Upper lobe of left lung (tissue), 6 donors: Measurements from ENCODE around the gene TPH2. TPM values are rescaled to one million over a fixed set of nuclear protein-coding genes. Genes with fewer than 3 reads are reported as not detected.

Experiments
- ATAC-seq, 2 donors: fragments of 200-7000 bp; cut with Tn5 transposase; one replicate each; pipeline ENCODE4 v1.9.1; 2022; ENCODE audit warnings: mild to moderate bottlenecking in 2 of 2, moderate library complexity in 2 of 2; ENCODE audit not compliant: low FRiP score in 2 of 2
- DNase-seq, 2 donors: peaks; one replicate each; pipeline ENCODE4 v3.0.0-alpha.2; 2019 to 2020
- H3K27ac ChIP-seq, 4 donors: fragments of 200-600 bp; sonication (generic); one replicate each; pipeline ENCODE4 v1.5.1; 2016 to 2019
- H3K27me3 ChIP-seq, 4 donors: fragments of 200-600 bp; sonication (generic); one replicate each; pipeline ENCODE4 v1.5.1; 2017 to 2019
- H3K36me3 ChIP-seq, 4 donors: fragments of 200-600 bp; sonication (generic); one replicate each; pipeline ENCODE4 v1.5.1; 2016 to 2019
- H3K4me1 ChIP-seq, 4 donors: fragments of 200-600 bp; sonication (generic); one replicate each; pipeline ENCODE4 v1.5.1; 2018 to 2019
- H3K4me3 ChIP-seq, 4 donors: fragments of 200-600 bp; sonication (generic); one replicate each; pipeline ENCODE4 v1.5.1; 2017 to 2019; ENCODE audit warnings: mild to moderate bottlenecking in 2 of 4, moderate library complexity in 1 of 4
- H3K9me3 ChIP-seq, 4 donors: fragments of 200-600 bp; sonication (generic); one replicate each; pipeline ENCODE4 v1.5.1; 2018 to 2019
- EP300 ChIP-seq, 4 donors: sonication (generic); formaldehyde crosslinking; IDR thresholded peaks; one replicate each; pipeline ENCODE4 v1.5.1; 2017; ENCODE audit warnings: antibody characterized with exemption in 4 of 4, control low read depth in 2 of 4
- POLR2A ChIP-seq, 4 donors: fragments of 450-650 bp; IDR thresholded peaks; one replicate each; pipeline ENCODE4 v1.5.1; 2016 to 2017; ENCODE audit warnings: antibody characterized with exemption in 4 of 4, mild to moderate bottlenecking in 2 of 4
- POLR2AphosphoS5 ChIP-seq, 2 donors: sonication (generic); formaldehyde crosslinking; IDR thresholded peaks; one replicate each; pipeline ENCODE4 v1.5.1; 2017; ENCODE audit warnings: antibody characterized with exemption in 2 of 2
- WGBS, 2 donors: methylation state at CpG; one replicate each; pipeline ENCODE4 v1.1.5; 2017 to 2018; 5-methylcytosine and 5-hydroxymethylcytosine counted together
- total RNA-seq, 6 donors: library from RNA; depleted of rRNA in 4 of 6; stranded (reverse); fragments of >200 nt in 4 of 6; gene quantifications; one replicate each; pipeline versions ENCODE4 v1.1.0 to v1.2.1, GENCODE V29; 2016 to 2021
- TF ChIP-seq, protein P1 (sequence below), 6 experiments: fragments of 450-650 bp in 4 of 6; fragments of 200-600 bp in 2 of 6; sonication (generic) in 2 of 6; IDR thresholded peaks; one replicate each; pipeline ENCODE4 v1.5.1; 2016 to 2019; ENCODE audit warnings: antibody characterized with exemption in 6 of 6
- donor health status: DM: no; HTN: no; CAD: no; lungs with moderate emphysema.
- donor health status: DM: no; HTN: yes; CAD: no; lungs with severe emphysema.

TPH2 gene
- under 1 TPM in 1 of 6 donors, not detected in 5; 0.61 TPM for total RNA-seq

DNA sequence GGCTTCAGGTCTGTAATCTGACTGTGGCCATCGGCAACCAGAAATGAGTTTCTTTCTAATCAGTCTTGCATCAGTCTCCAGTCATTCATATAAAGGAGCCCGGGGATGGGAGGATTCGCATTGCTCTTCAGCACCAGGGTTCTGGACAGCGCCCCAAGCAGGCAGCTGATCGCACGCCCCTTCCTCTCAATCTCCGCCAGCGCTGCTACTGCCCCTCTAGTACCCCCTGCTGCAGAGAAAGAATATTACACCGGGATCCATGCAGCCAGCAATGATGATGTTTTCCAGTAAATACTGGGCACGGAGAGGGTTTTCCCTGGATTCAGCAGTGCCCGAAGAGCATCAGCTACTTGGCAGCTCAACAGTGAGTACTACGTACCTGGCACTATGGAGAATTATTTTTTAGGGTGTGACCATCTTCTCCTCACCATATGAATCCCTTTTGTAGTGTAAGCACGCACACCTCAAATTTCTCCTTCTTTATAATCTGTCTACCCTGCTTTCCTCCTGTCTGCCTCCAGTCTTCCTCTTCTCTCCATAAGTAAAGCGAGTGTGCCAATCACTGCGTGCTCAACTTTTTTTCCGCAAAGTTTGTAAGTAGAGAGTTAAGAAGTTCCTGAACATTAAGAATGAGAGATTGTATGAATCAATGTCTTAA, at the start of gene TPH2:
Gene TPH2, plus strand, starts transcription at position 118 of the 658 bp plus-strand sequence. Its CDS starts 142 bp downstream, at position 260.
- ATAC-seq = peak; percentile 47 to 63
- no peaks in the 10 kb centered on the region for H3K9me3 ChIP-seq
- no peaks in the 10 kb centered on the region for H3K36me3 ChIP-seq
- TF ChIP-seq, protein P1, sequence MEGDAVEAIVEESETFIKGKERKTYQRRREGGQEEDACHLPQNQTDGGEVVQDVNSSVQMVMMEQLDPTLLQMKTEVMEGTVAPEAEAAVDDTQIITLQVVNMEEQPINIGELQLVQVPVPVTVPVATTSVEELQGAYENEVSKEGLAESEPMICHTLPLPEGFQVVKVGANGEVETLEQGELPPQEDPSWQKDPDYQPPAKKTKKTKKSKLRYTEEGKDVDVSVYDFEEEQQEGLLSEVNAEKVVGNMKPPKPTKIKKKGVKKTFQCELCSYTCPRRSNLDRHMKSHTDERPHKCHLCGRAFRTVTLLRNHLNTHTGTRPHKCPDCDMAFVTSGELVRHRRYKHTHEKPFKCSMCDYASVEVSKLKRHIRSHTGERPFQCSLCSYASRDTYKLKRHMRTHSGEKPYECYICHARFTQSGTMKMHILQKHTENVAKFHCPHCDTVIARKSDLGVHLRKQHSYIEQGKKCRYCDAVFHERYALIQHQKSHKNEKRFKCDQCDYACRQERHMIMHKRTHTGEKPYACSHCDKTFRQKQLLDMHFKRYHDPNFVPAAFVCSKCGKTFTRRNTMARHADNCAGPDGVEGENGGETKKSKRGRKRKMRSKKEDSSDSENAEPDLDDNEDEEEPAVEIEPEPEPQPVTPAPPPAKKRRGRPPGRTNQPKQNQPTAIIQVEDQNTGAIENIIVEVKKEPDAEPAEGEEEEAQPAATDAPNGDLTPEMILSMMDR (IDR thresholded peaks at IDR 0.05) = peak; percentile 11 to 62 (median 36)
- no peak for TF ChIP-seq EP300 (IDR thresholded peaks at IDR 0.05)
- peak; percentile 26 to 38 for DNase-seq
- WGBS, 2 donors = 17 to 20% methylated on average over 15 to 16 of the region's 16 CpGs
- H3K4me3 ChIP-seq = no peak within 1 kb of the TSS
- no peak within 1 kb of the TSS for H3K27ac ChIP-seq
- H3K27me3 ChIP-seq = peaks cover 0 to 3% (median 0%) of the 10 kb centered on the region in 4 donors
- H3K4me1 ChIP-seq = peaks cover 0 to 3% (median 0%) of the 10 kb centered on the region in 4 donors

GRCh38 chr12:71890475-71890874, 48.2 kb upstream of the TPH2 start:
- 95 to 96% methylated on average over 3 of the region's 3 CpGs for WGBS, 2 donors
- no peaks in the 10 kb centered on the region for H3K9me3 ChIP-seq
- ATAC-seq = no peak

GRCh38 chr12:71892059-71892458, 46.6 kb upstream of the TPH2 start:
- no peak overlapping the region for H3K27ac ChIP-seq
- DNase-seq = no peak
- peaks cover 0 to 8% (median 0%) of the 10 kb centered on the region in 4 donors for H3K4me1 ChIP-seq
- H3K27me3 ChIP-seq = no peaks in the 10 kb centered on the region
- peaks cover 8 to 33% (median 12%) of the 10 kb centered on the region in 4 donors for H3K36me3 ChIP-seq
- TF ChIP-seq EP300 (IDR thresholded peaks at IDR 0.05) (no peak), POLR2AphosphoS5 (IDR thresholded peaks at IDR 0.05) (no peak)
- H3K9me3 ChIP-seq = no peaks in the 10 kb centered on the region
- no peak overlapping the region for H3K4me3 ChIP-seq
- WGBS, 2 donors = 69 to 72% methylated on average over 1 of the region's 1 CpG
- ATAC-seq = no peak

More at GRCh38 chr12:71890475-71890874, 48.2 kb upstream of the TPH2 start:
- TF ChIP-seq POLR2A (IDR thresholded peaks at IDR 0.05) (no peak), EP300 (IDR thresholded peaks at IDR 0.05) (no peak), POLR2AphosphoS5 (IDR thresholded peaks at IDR 0.05) (no peak)
- TF ChIP-seq, protein P1 (IDR thresholded peaks at IDR 0.05) = no peak
- Histone ChIP-seq H3K4me1 (peaks cover 0 to 8% (median 0%) of the 10 kb centered on the region in 4 donors), H3K27me3 (no peaks in the 10 kb centered on the region), H3K27ac (no peak overlapping the region), H3K4me3 (no peak overlapping the region), H3K36me3 (peaks cover 3 to 30% (median 9%) of the 10 kb centered on the region in 4 donors)
- DNase-seq = no peak

DNA sequence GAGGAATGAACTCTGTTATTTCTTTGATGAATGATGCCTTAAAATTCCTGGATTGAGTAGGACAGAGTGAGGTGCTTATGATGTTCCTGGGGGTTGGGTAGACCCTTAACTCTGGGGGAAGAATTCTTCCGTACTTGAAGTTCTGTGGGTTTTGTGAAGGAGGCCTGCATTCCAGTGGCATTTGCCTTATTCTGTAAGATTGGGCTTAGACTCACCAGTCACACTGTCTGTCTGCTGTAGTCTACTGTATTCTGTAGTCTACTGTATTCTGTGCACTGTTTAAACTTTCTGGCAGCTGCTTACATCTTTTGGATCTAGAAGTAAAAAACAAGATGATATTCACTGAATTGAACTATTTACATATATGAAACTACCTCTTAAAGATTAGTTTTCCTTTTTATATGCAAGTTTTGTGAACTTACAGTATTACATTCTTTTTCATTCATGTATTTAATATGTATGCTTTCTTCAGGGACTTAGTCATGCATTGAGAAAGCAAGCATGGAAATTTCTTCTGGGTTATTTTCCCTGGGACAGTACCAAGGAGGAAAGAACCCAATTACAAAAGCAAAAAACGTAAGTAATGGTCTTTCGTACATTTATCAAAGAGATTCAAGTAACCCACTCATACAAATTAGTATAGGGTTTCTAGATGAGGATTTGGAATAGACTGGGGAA, 42.3 kb upstream of the TPH2 start:
- 83 to 91% methylated on average over 3 of the region's 3 CpGs for WGBS, 2 donors
- no peaks in the 10 kb centered on the region for H3K27me3 ChIP-seq
- ATAC-seq (no peak), DNase-seq (no peak)
- no peak overlapping the region for H3K27ac ChIP-seq
- H3K4me3 ChIP-seq = no peak overlapping the region
- H3K9me3 ChIP-seq = no peaks in the 10 kb centered on the region
- H3K36me3 ChIP-seq = peaks cover 17 to 73% (median 22%) of the 10 kb centered on the region in 4 donors
- TF ChIP-seq EP300 (IDR thresholded peaks at IDR 0.05) = no peak
- TF ChIP-seq, protein P1 (IDR thresholded peaks at IDR 0.05) = no peak
- no peak for TF ChIP-seq POLR2A (IDR thresholded peaks at IDR 0.05)
- TF ChIP-seq POLR2AphosphoS5 (IDR thresholded peaks at IDR 0.05) = no peak
- H3K4me1 ChIP-seq = peaks cover 0 to 7% (median 0%) of the 10 kb centered on the region in 4 donors

GRCh38 chr12:71900091-71900490, 38.6 kb upstream of the TPH2 start:
- Histone ChIP-seq H3K27ac (no peak overlapping the region), H3K36me3 (peaks cover 14 to 89% (median 20%) of the 10 kb centered on the region in 4 donors), H3K4me1 (no peaks in the 10 kb centered on the region), H3K4me3 (no peak overlapping the region), H3K27me3 (no peaks in the 10 kb centered on the region), H3K9me3 (no peaks in the 10 kb centered on the region)
- 93 to 98% methylated on average over 2 of the region's 2 CpGs for WGBS, 2 donors
- TF ChIP-seq POLR2AphosphoS5 (IDR thresholded peaks at IDR 0.05) (no peak), EP300 (IDR thresholded peaks at IDR 0.05) (no peak), POLR2A (IDR thresholded peaks at IDR 0.05) (no peak)
- TF ChIP-seq, protein P1 (IDR thresholded peaks at IDR 0.05) = no peak
- DNase-seq = no peak
- no peak for ATAC-seq
